OCI-LY3 (cell line): ENCODE data around the gene DISP2.

ENCODE experiments used
- EZH2phosphoT487 ChIP-seq: fragments of 200-600 bp; shearing (Covaris generic); IDR thresholded peaks from 2 replicates; pipeline ENCODE4 v1.6.1; 2018; ENCODE audit warnings: antibody characterized with exemption, mixed run types, low read depth
- TF ChIP-seq, protein P1 (sequence below): fragments of 200-600, 300-600 bp; sonication (generic); IDR thresholded peaks from 2 replicates; pipeline ENCODE4 v1.5.1; 2014; ENCODE audit warnings: antibody characterized with exemption, low read length, low read depth

DNA sequence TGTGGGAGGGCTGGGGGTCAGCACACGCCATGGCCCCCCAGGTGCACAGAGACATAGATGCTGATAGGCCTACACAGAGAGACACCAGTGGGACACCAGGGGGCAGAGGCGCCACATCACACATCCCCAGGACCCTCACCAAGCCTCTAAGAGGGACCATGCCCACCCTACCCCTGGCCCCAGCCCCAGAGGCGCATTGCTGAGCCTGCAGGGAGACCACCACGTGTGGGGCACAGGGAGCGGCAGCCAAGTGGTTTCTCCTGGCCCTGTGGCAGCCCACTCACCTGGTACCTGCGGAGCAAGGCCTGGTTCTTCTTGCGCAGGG lies 18.4 kb upstream of the DISP2 start:
- TF ChIP-seq, protein P1, sequence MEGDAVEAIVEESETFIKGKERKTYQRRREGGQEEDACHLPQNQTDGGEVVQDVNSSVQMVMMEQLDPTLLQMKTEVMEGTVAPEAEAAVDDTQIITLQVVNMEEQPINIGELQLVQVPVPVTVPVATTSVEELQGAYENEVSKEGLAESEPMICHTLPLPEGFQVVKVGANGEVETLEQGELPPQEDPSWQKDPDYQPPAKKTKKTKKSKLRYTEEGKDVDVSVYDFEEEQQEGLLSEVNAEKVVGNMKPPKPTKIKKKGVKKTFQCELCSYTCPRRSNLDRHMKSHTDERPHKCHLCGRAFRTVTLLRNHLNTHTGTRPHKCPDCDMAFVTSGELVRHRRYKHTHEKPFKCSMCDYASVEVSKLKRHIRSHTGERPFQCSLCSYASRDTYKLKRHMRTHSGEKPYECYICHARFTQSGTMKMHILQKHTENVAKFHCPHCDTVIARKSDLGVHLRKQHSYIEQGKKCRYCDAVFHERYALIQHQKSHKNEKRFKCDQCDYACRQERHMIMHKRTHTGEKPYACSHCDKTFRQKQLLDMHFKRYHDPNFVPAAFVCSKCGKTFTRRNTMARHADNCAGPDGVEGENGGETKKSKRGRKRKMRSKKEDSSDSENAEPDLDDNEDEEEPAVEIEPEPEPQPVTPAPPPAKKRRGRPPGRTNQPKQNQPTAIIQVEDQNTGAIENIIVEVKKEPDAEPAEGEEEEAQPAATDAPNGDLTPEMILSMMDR, result no peak
- no peak for TF ChIP-seq EZH2phosphoT487
